ENCODE data around the gene MPP4. TPM values are rescaled to one million over a fixed set of nuclear protein-coding genes. Genes with fewer than 3 reads are reported as not detected.

MPP4 gene
- total RNA-seq, 2 donors from 2014 or later = not detected

GRCh38 chr2:201664334-201664733, 34.1 kb downstream of the MPP4 start:
- H3K9ac ChIP-seq (ENCODE audit: low read depth in 2 of 2, low read length in 2 of 2) = no peak overlapping the region
- no peak overlapping the region for H3K4me3 ChIP-seq
- intact Hi-C loops (cut with DNase I) = no loop called here
- DNase-seq = no peak
- TF ChIP-seq CTCF (IDR thresholded peaks at IDR 0.05) = no peak
- H3K4me1 ChIP-seq = no peaks in the 10 kb centered on the region
- no peaks in the 10 kb centered on the region for H3K9me3 ChIP-seq
- H3K36me3 ChIP-seq = no peaks in the 10 kb centered on the region
- no peak overlapping the region for H3K27ac ChIP-seq
- no peaks in the 10 kb centered on the region for H3K27me3 ChIP-seq

- H3K4me1 ChIP-seq = no peaks in the 10 kb centered on the region
- no peak for DNase-seq
- H3K9ac ChIP-seq (ENCODE audit: low read depth in 2 of 2, low read length in 2 of 2) = no peak overlapping the region
- no peak overlapping the region for H3K27ac ChIP-seq
- intact Hi-C loops (cut with DNase I) = no loop called here
- H3K4me3 ChIP-seq = no peak overlapping the region
- H3K9me3 ChIP-seq = no peaks in the 10 kb centered on the region
- no peaks in the 10 kb centered on the region for H3K36me3 ChIP-seq
- no peak for TF ChIP-seq CTCF (IDR thresholded peaks at IDR 0.05)
- H3K27me3 ChIP-seq = no peaks in the 10 kb centered on the region
These were observed 37.1 kb downstream of the MPP4 start for GRCh38 chr2:201661366-201661765.

- no peak for TF ChIP-seq CTCF (IDR thresholded peaks at IDR 0.05)
- H3K9ac ChIP-seq (ENCODE audit: low read depth in 2 of 2, low read length in 2 of 2) = no peak overlapping the region
- H3K9me3 ChIP-seq = no peaks in the 10 kb centered on the region
- H3K4me1 ChIP-seq = no peaks in the 10 kb centered on the region
- no peaks in the 10 kb centered on the region for H3K36me3 ChIP-seq
- no peak overlapping the region for H3K27ac ChIP-seq
- no peak for DNase-seq
- intact Hi-C loops (cut with DNase I) = no loop called here
- H3K27me3 ChIP-seq = no peaks in the 10 kb centered on the region
- no peak overlapping the region for H3K4me3 ChIP-seq
These were observed 38.0 kb downstream of the MPP4 start for GRCh38 chr2:201660293-201660895.

- no peak for TF ChIP-seq CTCF (IDR thresholded peaks at IDR 0.05)
- intact Hi-C loops (cut with DNase I) = no loop called here
These were observed 41.7 kb downstream of the MPP4 start for GRCh38 chr2:201656740-201657139.

GRCh38 chr2:201656102-201656501, 42.3 kb downstream of the MPP4 start:
- intact Hi-C loops (cut with DNase I) = no loop called here
- Histone ChIP-seq H3K4me1 (no peaks in the 10 kb centered on the region), H3K27ac (no peak overlapping the region), H3K36me3 (no peaks in the 10 kb centered on the region), H3K9me3 (no peaks in the 10 kb centered on the region), H3K27me3 (no peaks in the 10 kb centered on the region), H3K9ac (ENCODE audit: low read depth in 2 of 2, low read length in 2 of 2) (no peak overlapping the region), H3K4me3 (no peak overlapping the region)
- no peak for TF ChIP-seq CTCF (IDR thresholded peaks at IDR 0.05)
- no peak for DNase-seq

More at GRCh38 chr2:201656740-201657139, 41.7 kb downstream of the MPP4 start:
- no peaks in the 10 kb centered on the region for H3K9me3 ChIP-seq
- H3K4me3 ChIP-seq = no peak overlapping the region
- H3K27ac ChIP-seq = no peak overlapping the region
- no peak overlapping the region for H3K9ac ChIP-seq (ENCODE audit: low read depth in 2 of 2, low read length in 2 of 2)
- no peaks in the 10 kb centered on the region for H3K4me1 ChIP-seq
- no peaks in the 10 kb centered on the region for H3K27me3 ChIP-seq
- no peaks in the 10 kb centered on the region for H3K36me3 ChIP-seq
- DNase-seq = no peak
